GM19035 (cell line): ENCODE measurements around the gene SFRP2.

Experiments used
- ATAC-seq: cut with Tn5 transposase; IDR thresholded peaks from one replicate; pipeline ENCODE4 v1.9.1; 2021; ENCODE audit not compliant: unreplicated experiment

SFRP2 gene

GRCh38 chr4:153731239-153731638, 57.6 kb downstream of the SFRP2 start:
- ATAC-seq = no peak
